Measurements from ENCODE around the gene CRYL1. TPM values are rescaled to one million over a fixed set of nuclear protein-coding genes. Genes with fewer than 3 reads are reported as not detected.

CRYL1 gene
- total RNA-seq, 2 donors from 2014 or later = 64.6 to 144 TPM

GRCh38 chr13:20358022-20358421, 167.6 kb downstream of the CRYL1 start:
- Histone ChIP-seq H3K4me3 (no peak overlapping the region), H3K36me3 (no peaks in the 10 kb centered on the region), H3K27me3 (no peaks in the 10 kb centered on the region), H3K9ac (ENCODE audit: low read depth in 2 of 2, low read length in 2 of 2) (no peak overlapping the region), H3K4me1 (no peaks in the 10 kb centered on the region), H3K9me3 (no peaks in the 10 kb centered on the region), H3K27ac (no peak overlapping the region)
- intact Hi-C loops (cut with DNase I) = no loop called here
- no peak for TF ChIP-seq CTCF (IDR thresholded peaks at IDR 0.05)
- no peak for DNase-seq

- Histone ChIP-seq H3K4me1 (no peaks in the 10 kb centered on the region), H3K27ac (no peak overlapping the region), H3K4me3 (no peak overlapping the region), H3K36me3 (no peaks in the 10 kb centered on the region), H3K27me3 (no peaks in the 10 kb centered on the region), H3K9me3 (no peaks in the 10 kb centered on the region), H3K9ac (ENCODE audit: low read depth in 2 of 2, low read length in 2 of 2) (no peak overlapping the region)
- TF ChIP-seq CTCF (IDR thresholded peaks at IDR 0.05) = no peak
- intact Hi-C loops (cut with DNase I) = no loop called here
- DNase-seq = no peak
These were observed 169.2 kb downstream of the CRYL1 start for GRCh38 chr13:20356444-20356843.

GRCh38 chr13:20354722-20355121, 170.9 kb downstream of the CRYL1 start:
- H3K4me1 ChIP-seq = no peaks in the 10 kb centered on the region
- no peaks in the 10 kb centered on the region for H3K36me3 ChIP-seq
- H3K4me3 ChIP-seq = no peak overlapping the region
- no peak overlapping the region for H3K9ac ChIP-seq (ENCODE audit: low read depth in 2 of 2, low read length in 2 of 2)
- intact Hi-C loops (cut with DNase I) = no loop called here
- H3K27me3 ChIP-seq = no peaks in the 10 kb centered on the region
- H3K27ac ChIP-seq = no peak overlapping the region
- TF ChIP-seq CTCF (IDR thresholded peaks at IDR 0.05) = no peak
- no peaks in the 10 kb centered on the region for H3K9me3 ChIP-seq
- DNase-seq = no peak

GRCh38 chr13:20353973-20354372, 171.7 kb downstream of the CRYL1 start:
- H3K27me3 ChIP-seq = no peaks in the 10 kb centered on the region

More at GRCh38 chr13:20353973-20354372, 171.7 kb downstream of the CRYL1 start:
- no peaks in the 10 kb centered on the region for H3K9me3 ChIP-seq
- no peak overlapping the region for H3K27ac ChIP-seq
- no peaks in the 10 kb centered on the region for H3K36me3 ChIP-seq
- H3K4me1 ChIP-seq = no peaks in the 10 kb centered on the region
- no peak overlapping the region for H3K9ac ChIP-seq (ENCODE audit: low read depth in 2 of 2, low read length in 2 of 2)
- no peak for TF ChIP-seq CTCF (IDR thresholded peaks at IDR 0.05)
- no peak for DNase-seq
- intact Hi-C loops (cut with DNase I) = no loop called here
- H3K4me3 ChIP-seq = no peak overlapping the region

Small RNA genes lying within 50 kb of the gene (microRNA-seq; reads per million reads assigned to microRNA genes)
- not detected for gene MIR4499

Other genes with a start within 250 kb of the CRYL1 start
- gene IFT88, start 41.3 kb upstream of the CRYL1 start, total RNA-seq = 10 to 100 TPM; 11.8 to 12.0 TPM
- gene IL17D, start 177.8 kb upstream of the CRYL1 start, total RNA-seq = under 1 TPM; 0.49 to 0.93 TPM
- gene EEF1AKMT1, start 248.1 kb upstream of the CRYL1 start, total RNA-seq = 1 to 10 TPM; 4.8 to 5.2 TPM

Measured in colonic mucosa (tissue), 4 donors.